ENCODE data around the gene DDX10.

Gene DDX10

GRCh38 chr11:108788565-108789199 lies 123.8 kb downstream of the DDX10 start:
- Histone ChIP-seq H3K27ac (ENCODE audit: low read depth, low read length) (no peak overlapping the region), H2BK5ac (ENCODE audit: low read length) (no peak overlapping the region), H3K79me1 (ENCODE audit: low read length) (peaks cover 3% of the 10 kb centered on the region), H3K4me3 (ENCODE audit: low read length) (no peak overlapping the region), H2BK15ac (replicated peaks; ENCODE audit: low read depth) (no peak overlapping the region), H4K8ac (ENCODE audit: low read depth, low read length) (no peak overlapping the region), H2BK120ac (ENCODE audit: low read depth, low read length) (no peak overlapping the region), H2AK5ac (ENCODE audit: low read length) (no peak overlapping the region), H3K27me3 (ENCODE audit: insufficient read depth, low read length, poor library complexity) (no peaks in the 10 kb centered on the region), H3K79me2 (ENCODE audit: control insufficient read depth, insufficient read depth, low read length) (peaks cover 8% of the 10 kb centered on the region), H3K23ac (ENCODE audit: low read length) (no peak overlapping the region), H3K4me2 (ENCODE audit: low read length) (no peak overlapping the region), H3K18ac (ENCODE audit: low read length) (no peak overlapping the region), H3K56ac (ENCODE audit: low read length) (peak overlapping the region; percentile 51), H3K4me1 (ENCODE audit: control insufficient read depth, low read depth, low read length) (peaks cover 5% of the 10 kb centered on the region), H4K5ac (ENCODE audit: low read length) (no peak overlapping the region), H3K9ac (ENCODE audit: low read length) (peak overlapping the region; percentile 8), H3K4ac (ENCODE audit: low read depth, low read length) (no peak overlapping the region), H3K36me3 (ENCODE audit: control insufficient read depth, insufficient read depth, low read length) (no peaks in the 10 kb centered on the region)
- peak; percentile 79 for DNase-seq
- WGBS (ENCODE audit: extremely low coverage, insufficient coverage, low lambda C conversion rate) = no CpG with 5 or more reads among the region's 5 CpGs

- Histone ChIP-seq H4K8ac (ENCODE audit: low read depth, low read length) (no peak overlapping the region), H3K4me1 (ENCODE audit: control insufficient read depth, low read depth, low read length) (peaks cover 5% of the 10 kb centered on the region), H2BK15ac (replicated peaks; ENCODE audit: low read depth) (no peak overlapping the region), H3K79me1 (ENCODE audit: low read length) (peaks cover 3% of the 10 kb centered on the region), H3K27ac (ENCODE audit: low read depth, low read length) (no peak overlapping the region), H2BK5ac (ENCODE audit: low read length) (no peak overlapping the region), H3K27me3 (ENCODE audit: insufficient read depth, low read length, poor library complexity) (no peaks in the 10 kb centered on the region), H3K18ac (ENCODE audit: low read length) (no peak overlapping the region), H3K36me3 (ENCODE audit: control insufficient read depth, insufficient read depth, low read length) (no peaks in the 10 kb centered on the region), H3K79me2 (ENCODE audit: control insufficient read depth, insufficient read depth, low read length) (peaks cover 7% of the 10 kb centered on the region), H3K4me3 (ENCODE audit: low read length) (no peak overlapping the region), H3K56ac (ENCODE audit: low read length) (no peak overlapping the region), H4K5ac (ENCODE audit: low read length) (no peak overlapping the region), H3K23ac (ENCODE audit: low read length) (no peak overlapping the region), H2AK5ac (ENCODE audit: low read length) (no peak overlapping the region), H3K4ac (ENCODE audit: low read depth, low read length) (no peak overlapping the region), H3K9ac (ENCODE audit: low read length) (no peak overlapping the region), H2BK120ac (ENCODE audit: low read depth, low read length) (no peak overlapping the region), H3K4me2 (ENCODE audit: low read length) (no peak overlapping the region)
- no CpG with 5 or more reads among the region's 5 CpGs for WGBS (ENCODE audit: extremely low coverage, insufficient coverage, low lambda C conversion rate)
- DNase-seq = no peak
Measured at GRCh38 chr11:108790501-108791299, 125.8 kb downstream of the DDX10 start.

GRCh38 chr11:108793138-108793537 lies 128.3 kb downstream of the DDX10 start:
- Histone ChIP-seq H3K4me3 (ENCODE audit: low read length) (no peak overlapping the region), H4K5ac (ENCODE audit: low read length) (no peak overlapping the region), H3K9ac (ENCODE audit: low read length) (no peak overlapping the region), H2BK120ac (ENCODE audit: low read depth, low read length) (no peak overlapping the region), H3K27me3 (ENCODE audit: insufficient read depth, low read length, poor library complexity) (no peaks in the 10 kb centered on the region), H2BK5ac (ENCODE audit: low read length) (no peak overlapping the region), H3K36me3 (ENCODE audit: control insufficient read depth, insufficient read depth, low read length) (no peaks in the 10 kb centered on the region), H2BK15ac (replicated peaks; ENCODE audit: low read depth) (no peak overlapping the region), H3K23ac (ENCODE audit: low read length) (no peak overlapping the region), H3K4me1 (ENCODE audit: control insufficient read depth, low read depth, low read length) (peaks cover 5% of the 10 kb centered on the region), H3K18ac (ENCODE audit: low read length) (no peak overlapping the region), H3K56ac (ENCODE audit: low read length) (no peak overlapping the region), H3K4ac (ENCODE audit: low read depth, low read length) (no peak overlapping the region), H3K79me2 (ENCODE audit: control insufficient read depth, insufficient read depth, low read length) (no peaks in the 10 kb centered on the region), H4K8ac (ENCODE audit: low read depth, low read length) (no peak overlapping the region), H3K27ac (ENCODE audit: low read depth, low read length) (no peak overlapping the region), H3K79me1 (ENCODE audit: low read length) (peaks cover 2% of the 10 kb centered on the region), H2AK5ac (ENCODE audit: low read length) (no peak overlapping the region), H3K4me2 (ENCODE audit: low read length) (no peak overlapping the region)
- DNase-seq = no peak
- no CpG with 5 or more reads among the region's 2 CpGs for WGBS (ENCODE audit: extremely low coverage, insufficient coverage, low lambda C conversion rate)

GRCh38 chr11:108793611-108794010 lies 128.7 kb downstream of the DDX10 start:
- no peak overlapping the region for H3K18ac ChIP-seq (ENCODE audit: low read length)
- H4K8ac ChIP-seq (ENCODE audit: low read depth, low read length) = no peak overlapping the region
- H2BK15ac ChIP-seq (replicated peaks; ENCODE audit: low read depth) = no peak overlapping the region
- H3K23ac ChIP-seq (ENCODE audit: low read length) = no peak overlapping the region
- H3K56ac ChIP-seq (ENCODE audit: low read length) = no peak overlapping the region
- H3K27ac ChIP-seq (ENCODE audit: low read depth, low read length) = no peak overlapping the region
- WGBS (ENCODE audit: extremely low coverage, insufficient coverage, low lambda C conversion rate) = no CpG with 5 or more reads among the region's 2 CpGs
- no peak overlapping the region for H2BK120ac ChIP-seq (ENCODE audit: low read depth, low read length)
- no peak overlapping the region for H3K9ac ChIP-seq (ENCODE audit: low read length)
- H3K4me3 ChIP-seq (ENCODE audit: low read length) = no peak overlapping the region
- H3K4ac ChIP-seq (ENCODE audit: low read depth, low read length) = no peak overlapping the region
- DNase-seq = no peak
- H3K36me3 ChIP-seq (ENCODE audit: control insufficient read depth, insufficient read depth, low read length) = no peaks in the 10 kb centered on the region
- no peaks in the 10 kb centered on the region for H3K79me2 ChIP-seq (ENCODE audit: control insufficient read depth, insufficient read depth, low read length)
- no peak overlapping the region for H2AK5ac ChIP-seq (ENCODE audit: low read length)
- no peaks in the 10 kb centered on the region for H3K27me3 ChIP-seq (ENCODE audit: insufficient read depth, low read length, poor library complexity)
- peaks cover 5% of the 10 kb centered on the region for H3K4me1 ChIP-seq (ENCODE audit: control insufficient read depth, low read depth, low read length)
- H4K5ac ChIP-seq (ENCODE audit: low read length) = no peak overlapping the region
- no peak overlapping the region for H3K4me2 ChIP-seq (ENCODE audit: low read length)
- H3K79me1 ChIP-seq (ENCODE audit: low read length) = peaks cover 2% of the 10 kb centered on the region
- H2BK5ac ChIP-seq (ENCODE audit: low read length) = no peak overlapping the region

GRCh38 chr11:108796551-108796950 lies 131.7 kb downstream of the DDX10 start:
- no peak overlapping the region for H3K27ac ChIP-seq (ENCODE audit: low read depth, low read length)
- H4K5ac ChIP-seq (ENCODE audit: low read length) = no peak overlapping the region
- no peak overlapping the region for H2BK120ac ChIP-seq (ENCODE audit: low read depth, low read length)
- H3K36me3 ChIP-seq (ENCODE audit: control insufficient read depth, insufficient read depth, low read length) = no peaks in the 10 kb centered on the region
- H2BK5ac ChIP-seq (ENCODE audit: low read length) = no peak overlapping the region
- no peak overlapping the region for H3K4me3 ChIP-seq (ENCODE audit: low read length)
- DNase-seq = no peak
- H3K79me2 ChIP-seq (ENCODE audit: control insufficient read depth, insufficient read depth, low read length) = no peaks in the 10 kb centered on the region
- H2BK15ac ChIP-seq (replicated peaks; ENCODE audit: low read depth) = no peak overlapping the region
- H3K4ac ChIP-seq (ENCODE audit: low read depth, low read length) = no peak overlapping the region
- no peak overlapping the region for H3K56ac ChIP-seq (ENCODE audit: low read length)
- no peaks in the 10 kb centered on the region for H3K79me1 ChIP-seq (ENCODE audit: low read length)
- no peak overlapping the region for H3K4me2 ChIP-seq (ENCODE audit: low read length)
- no CpG with 5 or more reads among the region's 4 CpGs for WGBS (ENCODE audit: extremely low coverage, insufficient coverage, low lambda C conversion rate)
- H3K27me3 ChIP-seq (ENCODE audit: insufficient read depth, low read length, poor library complexity) = no peaks in the 10 kb centered on the region
- no peak overlapping the region for H4K8ac ChIP-seq (ENCODE audit: low read depth, low read length)
- H3K23ac ChIP-seq (ENCODE audit: low read length) = no peak overlapping the region
- no peak overlapping the region for H2AK5ac ChIP-seq (ENCODE audit: low read length)
- H3K9ac ChIP-seq (ENCODE audit: low read length) = no peak overlapping the region
- H3K18ac ChIP-seq (ENCODE audit: low read length) = no peak overlapping the region
- H3K4me1 ChIP-seq (ENCODE audit: control insufficient read depth, low read depth, low read length) = no peaks in the 10 kb centered on the region

Measured in mesendoderm (in vitro differentiated cells).